Measurements from ENCODE around the gene TMTC3. TPM values are rescaled to one million over a fixed set of nuclear protein-coding genes. Genes with fewer than 3 reads are reported as not detected.

Gene TMTC3
- total RNA-seq, 2 donors from 2014 or later = 14.6 to 16.8 TPM

- Histone ChIP-seq H3K9ac (ENCODE audit: low read depth in 2 of 2, low read length in 2 of 2) (no peak overlapping the region), H3K27me3 (no peaks in the 10 kb centered on the region), H3K4me3 (no peak overlapping the region), H3K9me3 (no peaks in the 10 kb centered on the region), H3K4me1 (no peaks in the 10 kb centered on the region), H3K36me3 (no peaks in the 10 kb centered on the region), H3K27ac (peak overlapping the region; percentile 5)
- intact Hi-C loops (cut with DNase I) = no loop called here
- DNase-seq = no peak
- no peak for TF ChIP-seq CTCF (IDR thresholded peaks at IDR 0.05)
Observed at GRCh38 chr12:88167384-88167783, 25.3 kb downstream of the TMTC3 start.

GRCh38 chr12:88172844-88173407, 30.8 kb downstream of the TMTC3 start:
- Histone ChIP-seq H3K4me3 (no peak overlapping the region), H3K36me3 (no peaks in the 10 kb centered on the region)
- no peak for DNase-seq

GRCh38 chr12:88175544-88175943, 33.4 kb downstream of the TMTC3 start:
- Histone ChIP-seq H3K4me1 (no peaks in the 10 kb centered on the region), H3K27ac (no peak overlapping the region), H3K4me3 (no peak overlapping the region), H3K9me3 (no peaks in the 10 kb centered on the region), H3K27me3 (no peaks in the 10 kb centered on the region), H3K9ac (ENCODE audit: low read depth in 2 of 2, low read length in 2 of 2) (no peak overlapping the region), H3K36me3 (no peaks in the 10 kb centered on the region)
- TF ChIP-seq CTCF (IDR thresholded peaks at IDR 0.05) = no peak
- intact Hi-C loops (cut with DNase I) = no loop called here
- DNase-seq = no peak

More at GRCh38 chr12:88172844-88173407, 30.8 kb downstream of the TMTC3 start:
- Histone ChIP-seq H3K27me3 (no peaks in the 10 kb centered on the region), H3K27ac (no peak overlapping the region), H3K9me3 (no peaks in the 10 kb centered on the region), H3K4me1 (no peaks in the 10 kb centered on the region), H3K9ac (ENCODE audit: low read depth in 2 of 2, low read length in 2 of 2) (no peak overlapping the region)
- intact Hi-C loops (cut with DNase I) = no loop called here
- TF ChIP-seq CTCF (IDR thresholded peaks at IDR 0.05) = no peak

- no peaks in the 10 kb centered on the region for H3K27me3 ChIP-seq
- H3K4me3 ChIP-seq = no peak overlapping the region
- TF ChIP-seq CTCF (IDR thresholded peaks at IDR 0.05) = no peak
- no peak overlapping the region for H3K9ac ChIP-seq (ENCODE audit: low read depth in 2 of 2, low read length in 2 of 2)
- no peak overlapping the region for H3K27ac ChIP-seq
- H3K36me3 ChIP-seq = no peaks in the 10 kb centered on the region
- intact Hi-C loops (cut with DNase I) = no loop called here
- no peaks in the 10 kb centered on the region for H3K4me1 ChIP-seq
- no peaks in the 10 kb centered on the region for H3K9me3 ChIP-seq
- no peak for DNase-seq
Observed at GRCh38 chr12:88179436-88180014, 37.4 kb downstream of the TMTC3 start.

- no peaks in the 10 kb centered on the region for H3K36me3 ChIP-seq
- DNase-seq = no peak
Observed at GRCh38 chr12:88181881-88182280, 39.8 kb downstream of the TMTC3 start.

More at GRCh38 chr12:88181881-88182280, 39.8 kb downstream of the TMTC3 start:
- Histone ChIP-seq H3K9ac (ENCODE audit: low read depth in 2 of 2, low read length in 2 of 2) (no peak overlapping the region), H3K9me3 (no peaks in the 10 kb centered on the region), H3K4me3 (no peak overlapping the region), H3K27ac (no peak overlapping the region), H3K4me1 (no peaks in the 10 kb centered on the region), H3K27me3 (no peaks in the 10 kb centered on the region)
- no peak for TF ChIP-seq CTCF (IDR thresholded peaks at IDR 0.05)
- intact Hi-C loops (cut with DNase I) = no loop called here

All from colonic mucosa (tissue), 4 donors.